Measurements from ENCODE around the gene PCDH15. TPM values are rescaled to one million over a fixed set of nuclear protein-coding genes. Genes with fewer than 3 reads are reported as not detected.

The PCDH15 gene
- total and polyA plus RNA-seq, 2 of the 13 experiments (the other 11 are each of a cell fraction or from before 2014, with no cell fraction given), result not detected

- no peak for ATAC-seq
- BruUV-seq (replicated peaks), result no TSS peak
These were observed 299.1 kb downstream of the PCDH15 start for GRCh38 chr10:54501929-54502328.

GRCh38 chr10:54496852-54497251 is 304.2 kb downstream of the PCDH15 start:
- Histone ChIP-seq H3K9me3 (ENCODE audit: low read length) (no peaks in the 10 kb centered on the region), H3K4me3 (replicated peaks in 1 of 3; ENCODE audit: insufficient read depth in 1 of 3, low read depth in 2 of 3, low read length in 3 of 3) (no peak overlapping the region), H3K4me1 (ENCODE audit: insufficient read depth, low read length) (no peaks in the 10 kb centered on the region), H2AFZ (ENCODE audit: low read length) (no peak overlapping the region), H3K36me3 (replicated peaks in 1 of 2; ENCODE audit: control insufficient read depth in 1 of 2, insufficient read depth in 2 of 2, low read length in 2 of 2) (no peaks in the 10 kb centered on the region), H3K27me3 (ENCODE audit: control insufficient read depth in 1 of 2, insufficient read depth in 2 of 2, low read length in 2 of 2) (no peaks in the 10 kb centered on the region), H3K4me2 (ENCODE audit: low read depth, low read length) (no peak overlapping the region), H3K27ac (ENCODE audit: extremely low read length, insufficient read depth, low read length) (no peak overlapping the region), H3K9ac (ENCODE audit: insufficient read depth, low read depth, low read length) (no peak overlapping the region), H4K20me1 (ENCODE audit: insufficient read depth, low read length) (no peaks in the 10 kb centered on the region), H3K79me2 (ENCODE audit: insufficient read depth, low read length) (no peaks in the 10 kb centered on the region)
- CTCF ChIA-PET (ENCODE audit: low intra/inter-chr PET ratio, low total read pairs), result no interaction called here
- FAIRE-seq (no peak), ATAC-seq (no peak), DNase-seq (ENCODE audit: low spot score) (no peak)
- in situ Hi-C loops (cut with HindIII; ENCODE audit: extremely low pct_ligation_motif_present, low pct_unique_long_range_greater_than_20kb) (no loop called here), intact Hi-C loops (cut with micrococcal nuclease; ENCODE audit: unreplicated experiment) (no loop called here)
- WGBS (ENCODE audit: low lambda C conversion rate), result 16% methylated on average over 3 of the region's 3 CpGs
- POLR2A ChIA-PET, result no interaction called here
- no TSS peak for BruUV-seq (replicated peaks)
- TF ChIP-seq SRF (IDR thresholded peaks at IDR 0.05; ENCODE audit: low read depth, low read length) (no peak), DMAP1 (CRISPR knock-in tag; IDR thresholded peaks at IDR 0.05) (no peak), ZBTB10 (CRISPR knock-in tag; IDR thresholded peaks at IDR 0.05; ENCODE audit: borderline replicate concordance) (no peak), PRDM4 (CRISPR knock-in tag; IDR thresholded peaks at IDR 0.05; ENCODE audit: borderline replicate concordance) (no peak), ZNF660 (CRISPR knock-in tag; IDR thresholded peaks at IDR 0.05; ENCODE audit: borderline replicate concordance, low read depth) (no peak), RFX3 (CRISPR knock-in tag; IDR thresholded peaks at IDR 0.05) (no peak), STAG1 (CRISPR knock-in tag; IDR thresholded peaks at IDR 0.05) (no peak), ZSCAN25 (CRISPR knock-in tag; IDR thresholded peaks at IDR 0.05) (no peak), ZNF841 (CRISPR knock-in tag; IDR thresholded peaks at IDR 0.05; ENCODE audit: borderline replicate concordance) (no peak), ZNF224 (CRISPR knock-in tag; IDR thresholded peaks at IDR 0.05) (no peak)

More at GRCh38 chr10:54501929-54502328, 299.1 kb downstream of the PCDH15 start:
- no peak for FAIRE-seq
- H3K79me2 ChIP-seq (ENCODE audit: insufficient read depth, low read length), result no peaks in the 10 kb centered on the region
- H2AFZ ChIP-seq (ENCODE audit: low read length), result no peak overlapping the region
- in situ Hi-C loops (cut with HindIII; ENCODE audit: extremely low pct_ligation_motif_present, low pct_unique_long_range_greater_than_20kb), result no loop called here
- intact Hi-C loops (cut with micrococcal nuclease; ENCODE audit: unreplicated experiment), result no loop called here
- ChIA-PET CTCF (ENCODE audit: low intra/inter-chr PET ratio, low total read pairs) (no interaction called here), POLR2A (no interaction called here)
- H3K4me1 ChIP-seq (ENCODE audit: insufficient read depth, low read length), result no peaks in the 10 kb centered on the region
- no peak for DNase-seq (ENCODE audit: low spot score)
- no peak overlapping the region for H3K27ac ChIP-seq (ENCODE audit: extremely low read length, insufficient read depth, low read length)
- H3K27me3 ChIP-seq (ENCODE audit: control insufficient read depth in 1 of 2, insufficient read depth in 2 of 2, low read length in 2 of 2), result no peaks in the 10 kb centered on the region
- H3K4me3 ChIP-seq (replicated peaks in 1 of 3; ENCODE audit: insufficient read depth in 1 of 3, low read depth in 2 of 3, low read length in 3 of 3), result no peak overlapping the region
- H3K9me3 ChIP-seq (ENCODE audit: low read length), result no peaks in the 10 kb centered on the region
- TF ChIP-seq ZNF10 (CRISPR knock-in tag; IDR thresholded peaks at IDR 0.05; ENCODE audit: borderline replicate concordance, low read depth) (no peak), MIER2 (CRISPR knock-in tag; IDR thresholded peaks at IDR 0.05) (no peak), SRSF9 (IDR thresholded peaks at IDR 0.05; ENCODE audit: borderline replicate concordance, insufficient read depth, low read depth, low read length, poor library complexity, severe bottlenecking) (no peak), HIVEP1 (CRISPR knock-in tag; IDR thresholded peaks at IDR 0.05) (no peak), ZNF780A (CRISPR knock-in tag; IDR thresholded peaks at IDR 0.05) (no peak), ZNF501 (CRISPR knock-in tag; IDR thresholded peaks at IDR 0.05) (no peak), ZNF121 (CRISPR knock-in tag; IDR thresholded peaks at IDR 0.05) (no peak), ZFYVE20 (CRISPR knock-in tag; IDR thresholded peaks at IDR 0.05; ENCODE audit: borderline replicate concordance, low read depth) (no peak), CBX2 (IDR thresholded peaks at IDR 0.05; ENCODE audit: low read depth, low read length) (no peak), CBX2 (CRISPR knock-in tag; IDR thresholded peaks at IDR 0.05; ENCODE audit: low read depth) (no peak), ZNF772 (CRISPR knock-in tag; IDR thresholded peaks at IDR 0.05) (no peak), ZNF558 (CRISPR knock-in tag; IDR thresholded peaks at IDR 0.05; ENCODE audit: borderline replicate concordance) (no peak), CREB1 (IDR thresholded peaks at IDR 0.05) (no peak), CREB1 (CRISPR knock-in tag; IDR thresholded peaks at IDR 0.05) (no peak), TCF7 (IDR thresholded peaks at IDR 0.05; ENCODE audit: low read depth) (no peak), ZNF678 (CRISPR knock-in tag; IDR thresholded peaks at IDR 0.05) (no peak), ZNF879 (CRISPR knock-in tag; IDR thresholded peaks at IDR 0.05) (no peak), BHLHE40 (IDR thresholded peaks at IDR 0.05; ENCODE audit: low read length) (no peak), GLI4 (CRISPR knock-in tag; IDR thresholded peaks at IDR 0.05; ENCODE audit: borderline replicate concordance) (no peak)
- H3K9ac ChIP-seq (ENCODE audit: insufficient read depth, low read depth, low read length), result no peak overlapping the region
- H3K36me3 ChIP-seq (replicated peaks in 1 of 2; ENCODE audit: control insufficient read depth in 1 of 2, insufficient read depth in 2 of 2, low read length in 2 of 2), result no peaks in the 10 kb centered on the region
- no peaks in the 10 kb centered on the region for H4K20me1 ChIP-seq (ENCODE audit: insufficient read depth, low read length)
- H3K4me2 ChIP-seq (ENCODE audit: low read depth, low read length), result no peak overlapping the region

All from HepG2 (cell line).